GM12875 (cell line): ENCODE results near the gene C1QTNF5.

Experiments used
- H3K4me3 ChIP-seq: one replicate; pipeline ENCODE4 v1.5.1; 2011; ENCODE audit warnings: low read depth, low read length, control low read depth
- CTCF ChIP-seq: IDR thresholded peaks from 2 replicates; pipeline ENCODE4 v1.5.1; 2011; ENCODE audit warnings: low read depth, mild to moderate bottlenecking, control low read depth, inconsistent platforms, low read length, moderate library complexity, borderline replicate concordance; ENCODE audit not compliant: insufficient read depth

Gene C1QTNF5

GRCh38 chr11:119380827-119381180 is 40.1 kb upstream of the C1QTNF5 start:
- no peak for TF ChIP-seq CTCF
- no peak overlapping the region for H3K4me3 ChIP-seq

GRCh38 chr11:119380160-119380826 is 39.6 kb upstream of the C1QTNF5 start:
- no peak for TF ChIP-seq CTCF
- H3K4me3 ChIP-seq: no peak overlapping the region

- no peak for TF ChIP-seq CTCF
- H3K4me3 ChIP-seq: no peak overlapping the region
Observed at GRCh38 chr11:119378851-119379465, 38.3 kb upstream of the C1QTNF5 start.

GRCh38 chr11:119377961-119378667 is 37.4 kb upstream of the C1QTNF5 start:
- no peak for TF ChIP-seq CTCF
- H3K4me3 ChIP-seq: no peak overlapping the region

- TF ChIP-seq CTCF: no peak
- H3K4me3 ChIP-seq: no peak overlapping the region
Observed at GRCh38 chr11:119377112-119377901, 36.6 kb upstream of the C1QTNF5 start.

GRCh38 chr11:119376197-119376847 is 35.6 kb upstream of the C1QTNF5 start:
- no peak overlapping the region for H3K4me3 ChIP-seq
- no peak for TF ChIP-seq CTCF
